HG03558 (cell line): ENCODE data around the gene PVRIG.
"Not testable (repeated sequence)": the region's sequence is repeated elsewhere in the genome, so short reads cannot be mapped to it uniquely, and the experiment has no call there.

Source experiments
- ATAC-seq: cut with Tn5 transposase; IDR thresholded peaks from one replicate; pipeline ENCODE4 v1.9.1; 2021; ENCODE audit warnings: moderate number of reproducible peaks; ENCODE audit not compliant: unreplicated experiment; ENCODE audit errors: extremely low read depth

Gene PVRIG

DNA sequence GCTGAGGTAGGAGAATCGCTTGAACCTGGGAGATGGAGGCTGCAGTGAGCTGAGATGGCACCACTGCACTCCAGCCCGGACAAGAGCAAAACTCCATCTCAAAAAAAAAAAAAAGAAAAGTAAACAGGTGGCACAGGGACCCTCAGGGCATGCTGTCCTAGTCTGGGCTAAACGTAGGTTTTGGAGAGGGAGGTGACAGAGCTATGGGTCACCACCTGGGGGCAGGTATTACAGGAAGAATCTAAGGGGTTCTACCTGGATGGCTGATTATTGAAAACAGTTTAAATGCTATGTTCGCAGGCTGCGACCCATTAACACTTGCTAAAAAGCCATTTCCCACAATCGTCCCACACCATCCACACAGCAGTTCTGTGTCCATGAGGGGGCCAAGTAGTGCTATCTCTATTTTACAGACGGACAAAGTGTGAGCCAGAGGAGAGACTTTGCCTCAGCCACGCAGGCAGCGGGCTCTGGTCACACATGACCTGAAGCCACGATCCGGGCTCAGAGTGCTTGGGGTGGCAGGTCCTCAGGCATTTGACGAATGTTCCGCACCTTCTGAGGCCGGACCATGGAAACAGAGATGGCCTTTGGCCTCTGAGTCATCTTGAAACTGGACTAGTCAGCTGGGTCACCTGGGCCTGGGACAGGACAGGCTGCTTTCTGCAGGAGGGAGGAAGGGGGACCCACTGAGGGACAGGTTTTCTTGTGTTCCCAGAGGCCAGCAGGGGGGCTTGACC, 49.7 kb downstream of the PVRIG start:
- ATAC-seq: not testable (repeated sequence)

DNA sequence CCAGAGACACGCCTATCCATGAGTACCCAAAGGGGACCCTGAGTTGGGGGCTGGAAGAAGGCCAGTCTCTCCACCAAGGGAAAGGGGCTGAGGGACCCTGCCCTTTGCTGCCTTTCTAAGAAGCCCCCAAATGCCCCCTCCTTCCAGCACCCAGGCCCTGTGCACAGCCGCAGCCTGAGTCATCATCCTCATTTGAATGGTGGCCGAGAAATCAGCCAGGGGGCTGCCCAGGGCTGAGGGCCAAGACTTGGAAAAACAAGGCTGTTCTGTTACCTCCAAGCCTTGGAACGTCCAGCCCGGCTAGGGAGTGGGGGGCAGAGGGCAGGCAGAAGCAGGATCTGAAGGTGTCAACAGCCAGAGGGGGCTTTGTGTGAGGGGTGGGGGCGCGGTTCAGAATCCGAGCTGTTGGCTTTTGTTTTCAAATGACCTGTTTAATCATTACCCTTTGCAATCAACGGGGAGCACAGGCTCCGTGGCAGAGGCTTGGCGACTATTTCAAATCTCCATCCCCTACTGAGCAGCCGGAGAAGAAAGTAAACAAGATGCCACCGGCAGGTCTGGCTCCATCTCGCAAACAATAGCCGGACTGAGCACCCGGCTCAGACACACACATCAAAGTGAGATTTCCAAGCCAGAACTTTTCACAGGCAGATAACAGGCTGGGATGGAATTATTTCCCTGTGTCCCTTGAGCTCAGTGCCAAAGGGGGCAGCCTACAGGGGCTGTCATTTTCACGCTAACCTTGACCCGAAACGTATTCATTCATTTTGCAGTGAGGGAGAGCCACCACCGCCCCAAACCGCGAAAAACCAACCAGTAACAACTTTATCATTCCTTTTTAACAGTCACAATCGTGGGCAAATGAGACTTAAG, 50.5 kb downstream of the PVRIG start:
- ATAC-seq: not testable (repeated sequence)
